WI38 (cell line): ENCODE measurements around the gene GC.

Experiments used
- H3K4me3 ChIP-seq: 2 replicates; pipeline ENCODE4 v1.5.1; 2011; ENCODE audit warnings: low read depth, mild to moderate bottlenecking, control low read depth, low read length
- TF ChIP-seq, protein P1 (sequence below): IDR thresholded peaks from 2 replicates; pipeline ENCODE4 v1.5.1; 2012; ENCODE audit warnings: low read depth, mild to moderate bottlenecking, control low read depth, low read length

The GC gene

DNA sequence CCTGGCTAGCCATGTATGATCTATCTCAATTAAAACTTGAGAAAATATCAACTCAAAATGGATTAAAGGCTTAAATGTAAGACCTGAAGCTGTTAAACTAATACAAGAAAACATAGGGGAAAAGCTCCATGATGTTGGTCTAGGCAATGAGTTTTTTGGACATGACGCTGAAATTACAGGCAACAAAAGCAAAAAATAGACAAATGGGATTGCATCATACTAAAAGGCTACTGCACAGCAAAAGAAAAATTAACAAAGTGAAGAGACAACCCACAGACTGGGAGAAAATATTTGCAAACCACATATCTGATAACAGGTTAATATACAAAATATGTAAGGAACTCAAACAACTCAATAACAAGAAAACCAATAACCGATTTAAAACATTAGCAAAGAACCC is 8.4 kb downstream of the GC start:
- H3K4me3 ChIP-seq: no peak overlapping the region
- TF ChIP-seq, protein P1, sequence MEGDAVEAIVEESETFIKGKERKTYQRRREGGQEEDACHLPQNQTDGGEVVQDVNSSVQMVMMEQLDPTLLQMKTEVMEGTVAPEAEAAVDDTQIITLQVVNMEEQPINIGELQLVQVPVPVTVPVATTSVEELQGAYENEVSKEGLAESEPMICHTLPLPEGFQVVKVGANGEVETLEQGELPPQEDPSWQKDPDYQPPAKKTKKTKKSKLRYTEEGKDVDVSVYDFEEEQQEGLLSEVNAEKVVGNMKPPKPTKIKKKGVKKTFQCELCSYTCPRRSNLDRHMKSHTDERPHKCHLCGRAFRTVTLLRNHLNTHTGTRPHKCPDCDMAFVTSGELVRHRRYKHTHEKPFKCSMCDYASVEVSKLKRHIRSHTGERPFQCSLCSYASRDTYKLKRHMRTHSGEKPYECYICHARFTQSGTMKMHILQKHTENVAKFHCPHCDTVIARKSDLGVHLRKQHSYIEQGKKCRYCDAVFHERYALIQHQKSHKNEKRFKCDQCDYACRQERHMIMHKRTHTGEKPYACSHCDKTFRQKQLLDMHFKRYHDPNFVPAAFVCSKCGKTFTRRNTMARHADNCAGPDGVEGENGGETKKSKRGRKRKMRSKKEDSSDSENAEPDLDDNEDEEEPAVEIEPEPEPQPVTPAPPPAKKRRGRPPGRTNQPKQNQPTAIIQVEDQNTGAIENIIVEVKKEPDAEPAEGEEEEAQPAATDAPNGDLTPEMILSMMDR: no peak

DNA sequence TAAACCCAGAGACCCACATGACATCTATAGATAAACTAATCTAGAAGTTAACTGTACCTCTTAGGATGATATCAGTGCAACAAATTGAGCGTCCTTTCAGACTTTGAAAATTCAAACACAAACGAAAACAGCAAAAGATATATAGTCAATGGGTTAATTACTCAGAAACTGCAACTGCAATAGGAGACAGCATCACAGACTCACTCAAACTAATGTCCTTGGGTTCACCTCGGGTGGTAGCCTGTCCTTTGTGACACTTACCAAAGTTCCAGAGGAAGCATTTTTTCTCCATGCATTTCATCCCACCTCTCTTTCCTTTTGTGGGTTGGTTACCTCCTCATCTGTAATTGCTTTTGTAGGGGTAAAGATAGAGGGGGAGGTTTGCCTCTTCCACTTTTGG is 9.7 kb downstream of the GC start:
- no peak overlapping the region for H3K4me3 ChIP-seq
- TF ChIP-seq, protein P1: no peak

DNA sequence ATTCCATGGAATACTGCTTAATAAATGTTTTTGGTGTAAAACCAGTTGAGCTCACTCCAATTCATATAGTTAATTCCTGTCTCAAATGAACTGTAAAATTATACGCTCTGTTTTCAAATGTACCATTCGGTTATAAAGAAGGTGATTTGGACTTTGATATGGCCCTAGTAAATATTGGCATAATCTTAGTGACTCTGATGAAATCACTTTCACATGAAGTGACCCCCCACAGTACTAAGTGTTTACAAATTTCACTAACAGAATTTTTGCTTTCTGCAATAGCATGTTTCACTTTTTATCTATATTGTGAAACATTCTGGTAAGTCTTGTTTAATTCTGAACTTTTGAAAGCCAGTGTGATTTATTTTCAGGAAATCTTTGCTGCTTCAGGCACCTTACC is 10.9 kb downstream of the GC start:
- H3K4me3 ChIP-seq: no peak overlapping the region
- TF ChIP-seq, protein P1: no peak

DNA sequence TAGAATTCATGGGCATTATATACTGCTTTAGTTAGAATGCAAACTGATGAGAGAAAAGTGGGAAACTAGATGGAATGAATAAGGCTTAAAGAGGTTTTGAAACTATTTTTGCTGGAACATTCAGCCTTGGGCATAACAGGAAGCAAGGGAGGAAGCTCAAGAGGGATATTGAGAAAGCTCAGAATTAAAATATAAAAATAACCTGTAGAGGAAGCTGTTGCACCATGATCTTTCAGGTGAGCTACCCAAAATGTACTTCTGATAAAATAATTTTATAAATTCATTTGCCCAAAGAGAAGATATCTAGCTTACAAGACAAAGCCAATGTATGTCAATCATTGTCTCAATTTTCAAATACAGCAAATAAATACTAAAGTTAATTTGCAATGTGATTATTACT is 11.3 kb downstream of the GC start:
- TF ChIP-seq, protein P1: no peak
- no peak overlapping the region for H3K4me3 ChIP-seq

DNA sequence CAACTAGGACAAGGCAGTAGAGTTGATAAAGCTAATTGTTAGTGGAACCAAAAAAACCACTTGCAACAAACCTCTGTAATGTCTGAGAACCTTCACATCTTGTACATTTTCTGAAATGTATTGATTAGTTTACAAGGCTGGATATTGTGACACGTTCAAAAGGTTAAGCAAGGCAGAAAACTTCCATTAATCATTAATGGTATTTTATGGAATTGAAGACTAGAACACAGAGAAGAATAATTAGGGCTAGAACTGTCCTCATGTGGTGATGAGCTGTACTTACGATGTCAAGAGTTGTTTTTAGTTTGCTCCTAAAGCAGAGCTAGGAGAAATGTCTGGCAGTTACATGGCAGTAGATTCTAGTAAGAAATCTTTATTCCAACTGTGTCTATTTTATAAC is 12.3 kb downstream of the GC start:
- H3K4me3 ChIP-seq: no peak overlapping the region
- TF ChIP-seq, protein P1: no peak

DNA sequence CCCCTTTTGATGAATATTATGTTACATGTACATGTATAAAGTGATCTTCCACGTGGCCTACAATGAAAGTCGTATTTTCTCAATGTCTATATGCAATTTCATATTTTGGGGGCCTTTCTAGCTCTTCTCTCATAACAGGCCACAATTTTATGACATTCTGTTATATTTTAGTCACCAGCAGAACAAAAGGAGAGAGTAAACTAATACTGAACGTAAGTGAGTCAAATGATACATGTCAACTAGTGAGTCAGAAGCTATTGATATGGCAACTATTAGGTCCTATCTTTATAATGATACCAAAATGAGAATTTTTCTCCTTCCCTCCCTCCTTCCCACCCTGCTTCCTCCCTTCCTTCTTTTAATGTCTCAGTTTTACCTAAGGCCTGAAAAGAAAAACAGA is 14.4 kb downstream of the GC start:
- TF ChIP-seq, protein P1: no peak
- no peak overlapping the region for H3K4me3 ChIP-seq

DNA sequence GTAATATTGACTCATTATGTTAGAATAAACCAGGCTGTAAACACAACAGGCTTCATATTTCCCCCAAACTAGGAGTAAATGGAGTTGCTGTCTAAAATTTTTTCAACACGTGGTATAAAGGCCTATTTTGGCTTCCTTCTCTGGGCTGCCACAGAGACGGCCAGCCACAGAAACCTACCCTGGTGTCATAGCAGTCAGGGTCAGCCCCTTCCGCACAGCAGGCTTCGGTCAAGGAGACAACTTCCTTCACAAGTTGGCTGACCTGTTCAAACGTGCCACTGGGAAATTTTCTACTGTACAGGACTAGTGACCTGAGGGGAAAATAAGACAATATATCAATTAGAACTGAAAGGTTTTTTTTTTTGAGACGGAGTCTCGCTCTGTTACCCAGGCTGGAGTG is 15.8 kb downstream of the GC start:
- no peak overlapping the region for H3K4me3 ChIP-seq
- TF ChIP-seq, protein P1: no peak
